Endothelial cell of umbilical vein (primary cell): Measurements from ENCODE around the gene VPS54. TPM values are rescaled to one million over a fixed set of nuclear protein-coding genes. Genes with fewer than 3 reads are reported as not detected.

Experiments
- BruUV-seq: library from RNA; stranded (reverse); fragments of 400-500 nt; replicated peaks from 2 replicates; lab custom pipeline; 2021; lab: Mats Ljungman, UMichigan
- CTCF ChIA-PET: fragments of 300-600, 350-600 bp; sonication (Branson Sonifier 250); formaldehyde crosslinking; loops from one replicate; lab custom pipeline; 2021; ENCODE audit warnings: antibody characterized with exemption, inconsistent platforms; lab: Charles Lee
- POLR2A ChIA-PET: fragments of 300-600, 350-600 bp; sonication (Branson Sonifier 250); formaldehyde crosslinking; loops from one replicate; lab custom pipeline; 2021; ENCODE audit warnings: antibody characterized with exemption, inconsistent platforms; lab: Charles Lee
- DNase-seq: peaks from one replicate; pipeline ENCODE4 v3.0.0-alpha.2; 2011; ENCODE audit warnings: low read depth, low spot score
- FAIRE-seq: peaks from 2 replicates; lab custom pipeline; 2011; peaks lifted over from hg19 to GRCh38; lab: Jason Lieb, UNC
- H2AFZ ChIP-seq: 2 replicates; pipeline ENCODE4 v1.6.0; 2012; ENCODE audit warnings: low read depth, low read length, control low read depth, inconsistent platforms
- H3K27ac ChIP-seq: 2 replicates; pipeline ENCODE4 v1.5.1; 2011; ENCODE audit warnings: low read depth, mild to moderate bottlenecking, control low read depth, low read length, moderate library complexity; ENCODE audit not compliant: insufficient read depth
- H3K27me3 ChIP-seq, 2 experiments: 2 replicates each; pipeline versions ENCODE4 v1.6.0 to v1.6.1; 2011; ENCODE audit warnings: low read length in 2 of 2, mixed read lengths in 1 of 2; ENCODE audit not compliant: control insufficient read depth in 2 of 2, insufficient read depth in 2 of 2
- H3K36me3 ChIP-seq, 2 experiments: 2 replicates in 1 of 2; 3 replicates in 1 of 2; pipeline ENCODE4 v1.5.1; 2011; ENCODE audit warnings: low read length in 2 of 2, mild to moderate bottlenecking in 1 of 2, moderate library complexity in 1 of 2; ENCODE audit not compliant: control insufficient read depth in 2 of 2, insufficient read depth in 2 of 2; ENCODE audit errors: extremely low read depth in 1 of 2
- H3K4me1 ChIP-seq: 3 replicates; pipeline ENCODE4 v1.5.1; 2011; ENCODE audit warnings: mild to moderate bottlenecking, low read length; ENCODE audit not compliant: control insufficient read depth, insufficient read depth; ENCODE audit errors: extremely low read depth
- H3K4me2 ChIP-seq: 2 replicates; pipeline ENCODE4 v1.6.1; 2011; ENCODE audit warnings: low read length, control low read depth, mixed read lengths; ENCODE audit not compliant: insufficient read depth
- H3K4me3 ChIP-seq, 3 experiments: fragments of 200-600 bp in 1 of 3; sonication (generic), shearing (Covaris generic) in 1 of 3; replicated peaks in 1 of 3; 2 replicates each; pipeline ENCODE4 v1.5.1; 2011 to 2016; ENCODE audit warnings: control low read depth in 3 of 3, low read length in 3 of 3, mild to moderate bottlenecking in 2 of 3, inconsistent platforms in 1 of 3, low read depth in 1 of 3, moderate library complexity in 1 of 3; ENCODE audit not compliant: insufficient read depth in 1 of 3
- H3K79me2 ChIP-seq: 2 replicates; pipeline ENCODE4 v1.6.0; 2012; ENCODE audit warnings: low read length, inconsistent platforms; ENCODE audit not compliant: control insufficient read depth, insufficient read depth
- H3K9ac ChIP-seq: replicated peaks from 2 replicates; pipeline ENCODE3; 2011; ENCODE audit warnings: low read length, control low read depth; ENCODE audit not compliant: insufficient read depth; ENCODE audit errors: extremely low read depth
- H3K9me1 ChIP-seq: replicated peaks from 3 replicates; pipeline ENCODE4 v1.6.0; 2011; ENCODE audit warnings: mild to moderate bottlenecking, low read length; ENCODE audit not compliant: control insufficient read depth, insufficient read depth; ENCODE audit errors: extremely low read depth
- H3K9me3 ChIP-seq: replicated peaks from 2 replicates; pipeline ENCODE4 v1.5.1; 2012; ENCODE audit warnings: low read length, inconsistent platforms; ENCODE audit not compliant: control insufficient read depth, insufficient read depth
- H4K20me1 ChIP-seq: replicated peaks from 2 replicates; pipeline ENCODE3; 2011; ENCODE audit warnings: mild to moderate bottlenecking, low read length; ENCODE audit not compliant: control insufficient read depth, insufficient read depth; ENCODE audit errors: extremely low read depth
- EZH2 ChIP-seq: IDR thresholded peaks from 2 replicates; pipeline ENCODE4 v1.6.1; 2012; ENCODE audit warnings: borderline replicate concordance, low read depth, mild to moderate bottlenecking, moderate library complexity, low read length, inconsistent platforms; ENCODE audit not compliant: severe bottlenecking
- FOS ChIP-seq: IDR thresholded peaks from 2 replicates; pipeline ENCODE4 v1.6.1; 2011; ENCODE audit warnings: mild to moderate bottlenecking, low read length, moderate library complexity, borderline replicate concordance; ENCODE audit not compliant: insufficient read depth
- GATA2 ChIP-seq: IDR thresholded peaks from 2 replicates; pipeline ENCODE4 v1.7.0; 2011; ENCODE audit warnings: low read depth, mild to moderate bottlenecking, moderate library complexity, mixed read lengths, low read length; ENCODE audit not compliant: insufficient read length, insufficient read depth
- JUN ChIP-seq: IDR thresholded peaks from 2 replicates; pipeline ENCODE4 v1.6.1; 2011; ENCODE audit warnings: borderline replicate concordance, low read depth; ENCODE audit not compliant: insufficient read length, insufficient read depth
- MAX ChIP-seq: IDR thresholded peaks from 2 replicates; pipeline ENCODE4 v1.6.1; 2011; ENCODE audit not compliant: insufficient read depth, insufficient read length
- MYC ChIP-seq: IDR thresholded peaks from one replicate; pipeline ENCODE4 v1.6.1; 2011; ENCODE audit warnings: mild to moderate bottlenecking, low read depth, low read length
- POLR2AphosphoS5 ChIP-seq: IDR thresholded peaks from 2 replicates; pipeline ENCODE4 v1.6.1; 2012; ENCODE audit warnings: low read depth, mild to moderate bottlenecking, control low read depth, low read length, moderate library complexity; ENCODE audit not compliant: insufficient read depth
- dilution Hi-C: fragments of 300-500 bp; cut with MboI; formaldehyde crosslinking; loops from one replicate; pipeline ENCODE4 v1.15.0; 2019; ENCODE audit warnings: low sequenced_read_pairs; ENCODE audit not compliant: extremely low pct_ligation_motif_present
- intact Hi-C: fragments of 100-400 bp; cut with micrococcal nuclease; formaldehyde crosslinking; loops from one replicate; pipeline ENCODE4 v1.10.0; 2022
- polyA plus RNA-seq, 4 experiments: library from polyadenylated mRNA; depleted of rRNA in 3 of 4; stranded (reverse) in 3 of 4; unstranded in 1 of 4; fragments of >200 nt; gene quantifications; 2 replicates each; pipeline versions ENCODE4 v1.2.1 to v1.2.3, GENCODE V29; 2011 to 2012; ENCODE audit warnings: missing spikeins in 1 of 4
- total RNA-seq: library from RNA; stranded (reverse); gene quantifications from 2 replicates; pipeline ENCODE4 v1.2.3, GENCODE V29; 2021

Gene VPS54
- total and polyA plus RNA-seq, 2 donors (not counting 3 experiments of a cell fraction or from before 2014, with no cell fraction given), result 6.3 to 17.7 TPM

DNA sequence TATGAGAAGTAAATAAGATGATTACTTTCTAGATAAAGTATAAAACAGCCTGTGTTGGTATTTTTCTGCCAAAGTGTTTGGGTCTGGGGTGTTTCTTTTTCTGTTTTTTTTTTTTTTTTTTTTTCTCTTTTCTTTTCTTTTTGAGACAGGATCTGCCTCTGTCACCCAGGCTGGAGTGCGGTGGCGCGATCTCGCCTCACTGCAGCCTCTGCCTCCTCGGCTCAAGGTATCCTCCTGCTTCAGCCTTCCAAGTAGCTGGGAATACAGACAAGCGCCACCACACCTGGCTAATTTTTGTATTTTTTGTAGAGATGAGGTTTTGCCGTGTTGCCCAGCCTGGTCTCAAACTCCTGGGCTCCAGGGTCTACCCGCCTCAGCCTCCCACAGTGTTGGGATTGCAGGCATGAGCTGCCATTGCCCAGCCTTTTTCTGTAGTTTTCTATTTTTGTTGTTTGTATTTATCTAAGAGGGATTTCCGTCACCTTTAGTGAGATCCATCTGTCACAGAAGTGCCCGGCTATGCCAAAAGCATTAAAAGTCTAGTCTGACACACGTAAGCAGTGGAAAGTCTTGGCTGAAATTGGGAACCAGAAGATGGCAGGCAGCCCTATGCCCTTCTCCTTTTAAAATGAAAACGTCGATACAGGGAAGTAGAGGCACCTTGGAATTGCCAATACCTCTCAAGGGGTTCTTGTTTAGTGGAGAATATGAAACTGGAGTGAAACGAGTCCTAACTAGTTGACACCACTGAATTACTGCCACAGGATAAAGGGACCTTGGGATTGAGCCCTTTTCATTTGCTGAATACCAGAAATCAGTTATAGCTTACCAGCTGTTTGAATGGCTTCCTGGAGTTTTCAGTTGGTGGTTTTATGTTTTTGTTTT, 163.6 kb downstream of the VPS54 start:
- Histone ChIP-seq H3K27me3 (no peaks in the 10 kb centered on the region), H3K4me1 (no peaks in the 10 kb centered on the region), H3K9ac (no peak overlapping the region), H3K27ac (no peak overlapping the region), H3K36me3 (peaks cover 3 to 9% of the 10 kb centered on the region in 2 experiments), H3K79me2 (peaks cover 46% of the 10 kb centered on the region), H3K4me3 (no peak overlapping the region), H3K4me2 (no peak overlapping the region), H3K9me1 (no peaks in the 10 kb centered on the region), H3K9me3 (no peaks in the 10 kb centered on the region), H4K20me1 (peaks cover 4% of the 10 kb centered on the region), H2AFZ (no peak overlapping the region)
- FAIRE-seq, result no peak
- no peak for DNase-seq
- CTCF ChIA-PET, result interaction anchor here (0.9 to 2.9 kb wide), 4 partner anchors 11 to 163 kb away, joined by 3 to 14 read pairs (median 10); no protein-coding TSS in a partner anchor
- dilution Hi-C loops, result no loop called here
- no TSS peak for BruUV-seq
- intact Hi-C loops, result no loop called here
- TF ChIP-seq EZH2, result no peak
- TF ChIP-seq MYC, result no peak
- no peak for TF ChIP-seq FOS
- TF ChIP-seq MAX, result no peak
- TF ChIP-seq POLR2AphosphoS5, result no peak
- no peak for TF ChIP-seq JUN
- no peak for TF ChIP-seq GATA2
- POLR2A ChIA-PET, result no interaction called here
